Left lung (tissue), 10 donors: ENCODE data around the gene RPL29. TPM values are rescaled to one million over a fixed set of nuclear protein-coding genes. Genes with fewer than 3 reads are reported as not detected.
A peak's percentile ranks its signal among the peaks of the same experiment; 100 is the strongest.

Experiments
- ATAC-seq: fragments of 200-7000 bp; cut with Tn5 transposase; one replicate; pipeline ENCODE4 v1.9.1; 2020; ENCODE audit warnings: moderate library complexity
- DNase-seq, 4 donors: peaks; one replicate each; pipeline ENCODE4 v3.0.0-alpha.2; 2013 to 2020
- H3K27ac ChIP-seq, 2 donors: fragments of 200-600 bp; sonication (generic) in 1 of 2; one replicate each; pipeline versions ENCODE4 v1.5.0 to v1.8.0; 2020 to 2021
- H3K27me3 ChIP-seq, 2 donors: fragments of 200-600 bp; sonication (generic) in 1 of 2; one replicate each; pipeline versions ENCODE4 v1.5.0 to v1.8.0; 2020 to 2021
- H3K36me3 ChIP-seq, 2 donors: fragments of 200-600 bp; sonication (generic) in 1 of 2; one replicate each; pipeline versions ENCODE4 v1.5.0 to v1.8.0; 2020 to 2021
- H3K4me1 ChIP-seq, 2 donors: fragments of 200-600 bp; one replicate each; pipeline ENCODE4 v1.8.0; 2021
- H3K4me3 ChIP-seq, 2 donors: fragments of 200-600 bp; sonication (generic) in 1 of 2; one replicate each; pipeline versions ENCODE4 v1.5.0 to v1.8.0; 2020 to 2021; ENCODE audit warnings: mild to moderate bottlenecking in 1 of 2
- H3K9me3 ChIP-seq, 2 donors: fragments of 200-600 bp; sonication (generic) in 1 of 2; one replicate each; pipeline versions ENCODE4 v1.5.0 to v1.8.0; 2020 to 2021
- intact Hi-C, 2 donors: fragments of 100-400 bp; cut with DNase I; formaldehyde crosslinking; loops; one replicate each; pipeline versions ENCODE4 v1.11.2 to v1.14.2; 2022
- polyA plus RNA-seq, 6 donors: library from polyadenylated mRNA; unstranded; fragments of 120-200 nt; gene quantifications; one replicate each; pipeline ENCODE4 v1.2.1, GENCODE V29; 2013; ENCODE audit not compliant: insufficient read length in 6 of 6
- total RNA-seq, 2 donors: library from RNA; stranded (reverse); fragmentation: NEBNext Ultra II Directional; extraction: Animal tissue kit (Norgen Biotek cat#: 25700); gene quantifications; one replicate each; pipeline ENCODE4 v1.2.1, GENCODE V29; 2021
- TF ChIP-seq, protein P1 (sequence below), 2 donors: fragments of 200-600 bp; sonication (generic) in 1 of 2; IDR thresholded peaks; one replicate each; pipeline versions ENCODE4 v1.5.0 to v1.8.0; 2021; ENCODE audit warnings: antibody characterized with exemption in 2 of 2
- donor health status: DM: no; HTN: yes; CAD: no.
- donor health status: DM: no; HTN: no; CAD: no.

RPL29 gene
- total and polyA plus RNA-seq, 8 donors, result 854 to 2,169 (median 1,926) TPM

DNA sequence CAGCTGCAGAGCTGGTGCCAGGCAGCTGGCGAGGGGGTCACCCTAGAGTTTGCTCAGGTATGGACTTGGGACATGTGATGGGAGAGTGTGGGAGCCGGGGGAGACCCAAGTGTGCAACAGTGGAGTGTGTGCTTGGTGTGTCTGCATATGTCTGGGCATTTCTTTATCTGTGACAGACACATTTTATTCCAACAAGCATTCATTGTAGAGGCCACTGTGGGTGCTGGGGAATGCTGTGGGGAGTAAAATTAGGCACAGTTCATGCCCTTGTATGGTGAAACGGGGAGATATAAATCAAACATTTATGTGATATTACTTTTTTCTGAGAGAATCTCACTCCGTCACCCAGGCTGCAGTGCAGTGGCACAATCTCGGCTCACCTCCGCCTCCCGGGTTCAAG, 8.1 kb downstream of the RPL29 start:
- intact Hi-C loops, result no loop called here
- Histone ChIP-seq H3K4me3 (no peak overlapping the region), H3K36me3 (peaks cover 0 to 21% of the 10 kb centered on the region in 2 donors), H3K9me3 (no peaks in the 10 kb centered on the region), H3K4me1 (peaks cover 9 to 34% of the 10 kb centered on the region in 2 donors), H3K27ac (no peak overlapping the region), H3K27me3 (no peaks in the 10 kb centered on the region)
- TF ChIP-seq, protein P1, sequence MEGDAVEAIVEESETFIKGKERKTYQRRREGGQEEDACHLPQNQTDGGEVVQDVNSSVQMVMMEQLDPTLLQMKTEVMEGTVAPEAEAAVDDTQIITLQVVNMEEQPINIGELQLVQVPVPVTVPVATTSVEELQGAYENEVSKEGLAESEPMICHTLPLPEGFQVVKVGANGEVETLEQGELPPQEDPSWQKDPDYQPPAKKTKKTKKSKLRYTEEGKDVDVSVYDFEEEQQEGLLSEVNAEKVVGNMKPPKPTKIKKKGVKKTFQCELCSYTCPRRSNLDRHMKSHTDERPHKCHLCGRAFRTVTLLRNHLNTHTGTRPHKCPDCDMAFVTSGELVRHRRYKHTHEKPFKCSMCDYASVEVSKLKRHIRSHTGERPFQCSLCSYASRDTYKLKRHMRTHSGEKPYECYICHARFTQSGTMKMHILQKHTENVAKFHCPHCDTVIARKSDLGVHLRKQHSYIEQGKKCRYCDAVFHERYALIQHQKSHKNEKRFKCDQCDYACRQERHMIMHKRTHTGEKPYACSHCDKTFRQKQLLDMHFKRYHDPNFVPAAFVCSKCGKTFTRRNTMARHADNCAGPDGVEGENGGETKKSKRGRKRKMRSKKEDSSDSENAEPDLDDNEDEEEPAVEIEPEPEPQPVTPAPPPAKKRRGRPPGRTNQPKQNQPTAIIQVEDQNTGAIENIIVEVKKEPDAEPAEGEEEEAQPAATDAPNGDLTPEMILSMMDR (IDR thresholded peaks at IDR 0.05), result no peak
- no peak for ATAC-seq
- DNase-seq, result no peak

DNA sequence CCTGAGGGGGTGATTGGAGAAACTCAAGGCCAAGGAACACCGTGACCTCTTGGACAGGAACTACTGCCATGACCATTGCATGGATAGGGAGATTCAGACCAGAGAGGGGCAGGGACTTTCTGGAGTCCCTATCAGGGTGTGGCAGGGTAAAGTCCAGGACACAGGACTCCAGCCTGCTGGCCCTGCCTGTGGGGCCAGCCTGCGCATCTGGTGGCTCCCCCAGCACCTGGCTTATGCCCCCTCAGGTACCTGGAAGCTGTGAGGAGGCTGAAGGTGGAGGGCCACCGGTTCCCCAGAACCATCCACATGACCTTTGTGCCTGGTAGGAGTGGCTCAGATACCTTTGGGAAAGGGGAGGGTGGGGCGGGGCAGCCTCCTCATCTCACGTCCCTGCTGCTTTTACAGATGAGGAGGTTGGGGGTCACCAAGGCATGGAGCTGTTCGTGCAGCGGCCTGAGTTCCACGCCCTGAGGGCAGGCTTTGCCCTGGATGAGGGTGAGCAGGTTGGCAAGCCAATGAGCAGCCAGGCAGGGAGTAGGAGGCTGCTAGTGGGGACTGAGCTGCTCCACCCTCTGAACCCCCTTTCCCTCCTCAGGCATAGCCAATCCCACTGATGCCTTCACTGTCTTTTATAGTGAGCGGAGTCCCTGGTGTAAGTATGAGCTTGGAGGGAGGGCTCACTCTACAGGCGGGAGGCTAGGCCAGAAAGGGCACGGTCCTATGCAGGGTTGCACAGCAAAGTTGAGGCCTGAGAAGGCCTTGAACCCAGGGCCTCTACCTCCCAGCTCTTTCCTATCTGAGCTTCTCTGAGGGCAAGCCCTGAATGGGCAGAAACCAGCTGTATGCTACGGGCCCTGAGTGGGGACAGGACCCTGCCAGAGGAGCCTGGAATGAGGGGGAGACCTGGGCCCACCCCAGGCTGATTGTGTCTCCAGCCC, 9.4 kb downstream of the RPL29 start:
- intact Hi-C loops, result no loop called here
- no peak overlapping the region for H3K4me3 ChIP-seq
- DNase-seq (no peak), ATAC-seq (no peak)
- H3K27ac ChIP-seq, result no peak overlapping the region
- TF ChIP-seq, protein P1 (IDR thresholded peaks at IDR 0.05), result no peak
- H3K4me1 ChIP-seq, result peaks cover 16 to 31% of the 10 kb centered on the region in 2 donors
- peaks cover 0 to 8% of the 10 kb centered on the region in 2 donors for H3K36me3 ChIP-seq
- no peaks in the 10 kb centered on the region for H3K9me3 ChIP-seq
- H3K27me3 ChIP-seq, result no peaks in the 10 kb centered on the region

DNA sequence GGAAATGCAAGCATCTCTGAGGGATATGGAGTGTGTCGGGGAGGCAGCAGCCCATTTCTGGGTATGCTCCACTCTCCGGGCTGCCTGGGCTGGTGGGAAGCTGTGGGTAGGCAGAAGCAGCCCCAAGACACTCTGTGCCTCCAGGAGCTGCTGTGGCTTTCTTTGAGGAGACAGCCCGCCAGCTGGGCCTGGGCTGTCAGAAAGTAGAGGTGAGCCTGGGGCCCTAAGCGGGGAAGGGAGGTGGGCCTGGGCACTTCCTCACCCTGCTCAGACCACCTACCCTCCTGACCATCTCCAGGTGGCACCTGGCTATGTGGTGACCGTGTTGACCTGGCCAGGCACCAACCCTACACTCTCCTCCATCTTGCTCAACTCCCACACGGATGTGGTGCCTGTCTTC, 10.6 kb downstream of the RPL29 start:
- Histone ChIP-seq H3K9me3 (no peaks in the 10 kb centered on the region), H3K27ac (no peak overlapping the region), H3K36me3 (no peaks in the 10 kb centered on the region), H3K4me3 (no peak overlapping the region), H3K4me1 (peaks cover 16 to 28% of the 10 kb centered on the region in 2 donors), H3K27me3 (no peaks in the 10 kb centered on the region)
- no peak for DNase-seq
- ATAC-seq, result no peak
- TF ChIP-seq, protein P1 (IDR thresholded peaks at IDR 0.05), result no peak
- intact Hi-C loops, result no loop called here

DNA sequence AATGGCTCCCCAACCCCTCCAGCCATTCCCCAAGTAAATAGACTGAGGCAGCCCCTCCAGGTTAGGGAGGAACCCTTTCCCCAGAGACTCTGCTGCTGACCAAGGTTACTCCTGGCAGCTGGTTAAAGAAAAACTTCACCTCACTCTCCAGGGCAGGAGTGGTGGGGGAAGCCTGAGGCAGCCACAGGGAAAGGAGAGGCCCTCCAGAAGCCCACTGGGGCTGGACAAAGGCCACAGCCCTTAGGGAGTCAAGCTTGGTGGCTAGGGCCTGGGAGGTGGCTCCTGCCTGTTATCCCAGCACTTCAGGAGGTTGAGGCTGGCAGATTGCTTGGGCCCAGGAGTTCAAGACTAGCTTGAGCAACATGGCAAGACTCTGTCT, 11.4 kb downstream of the RPL29 start:
- Histone ChIP-seq H3K4me3 (peak overlapping the region in 1 of 2 donors; percentile 65), H3K9me3 (no peaks in the 10 kb centered on the region), H3K36me3 (no peaks in the 10 kb centered on the region), H3K4me1 (peaks cover 16 to 28% of the 10 kb centered on the region in 2 donors), H3K27me3 (no peaks in the 10 kb centered on the region), H3K27ac (peak overlapping the region; percentile 92 to 96)
- DNase-seq (no peak), ATAC-seq (no peak)
- intact Hi-C loops, result no loop called here
- TF ChIP-seq, protein P1 (IDR thresholded peaks at IDR 0.05), result no peak

DNA sequence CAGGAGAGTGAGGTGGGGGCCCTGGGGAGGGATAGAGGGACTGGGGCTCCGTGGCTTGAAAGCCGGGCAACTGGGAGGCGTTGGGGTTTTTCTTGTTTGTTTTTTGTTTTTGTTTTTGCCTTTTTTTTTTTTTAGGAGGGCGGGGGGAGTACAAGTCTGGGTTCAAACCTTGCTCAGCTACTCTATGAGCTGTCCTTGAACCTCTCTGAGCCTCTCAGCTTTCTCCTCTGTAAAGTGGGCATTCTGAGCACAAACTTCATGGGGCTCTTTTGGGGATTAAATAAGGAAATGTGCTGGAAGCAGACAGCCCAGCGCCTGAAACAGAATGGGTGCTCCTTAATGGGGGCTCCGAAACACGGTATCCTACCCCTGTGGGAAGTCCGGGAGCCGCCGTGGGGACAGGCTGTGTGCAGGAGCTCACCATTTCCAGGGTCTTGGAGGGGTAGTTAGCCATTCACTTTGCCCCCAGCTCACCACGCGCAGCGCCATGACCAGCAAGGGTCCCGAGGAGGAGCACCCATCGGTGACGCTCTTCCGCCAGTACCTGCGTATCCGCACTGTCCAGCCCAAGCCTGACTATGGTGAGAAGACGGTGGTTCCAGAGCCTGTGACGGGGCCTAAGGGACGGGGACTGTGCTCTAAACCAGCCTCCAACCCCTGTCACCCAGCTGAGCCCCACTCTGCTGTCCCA, 12.0 kb downstream of the RPL29 start:
- Histone ChIP-seq H3K36me3 (no peaks in the 10 kb centered on the region), H3K4me3 (peak overlapping the region; percentile 48 to 65), H3K27me3 (no peaks in the 10 kb centered on the region), H3K27ac (peak overlapping the region; percentile 92 to 96), H3K4me1 (peaks cover 16 to 28% of the 10 kb centered on the region in 2 donors), H3K9me3 (no peaks in the 10 kb centered on the region)
- TF ChIP-seq, protein P1 (IDR thresholded peaks at IDR 0.05), result no peak
- ATAC-seq, result no peak
- intact Hi-C loops, result no loop called here
- DNase-seq, result no peak
